ENCODE measurements around the gene PRDM15.

The PRDM15 gene

DNA sequence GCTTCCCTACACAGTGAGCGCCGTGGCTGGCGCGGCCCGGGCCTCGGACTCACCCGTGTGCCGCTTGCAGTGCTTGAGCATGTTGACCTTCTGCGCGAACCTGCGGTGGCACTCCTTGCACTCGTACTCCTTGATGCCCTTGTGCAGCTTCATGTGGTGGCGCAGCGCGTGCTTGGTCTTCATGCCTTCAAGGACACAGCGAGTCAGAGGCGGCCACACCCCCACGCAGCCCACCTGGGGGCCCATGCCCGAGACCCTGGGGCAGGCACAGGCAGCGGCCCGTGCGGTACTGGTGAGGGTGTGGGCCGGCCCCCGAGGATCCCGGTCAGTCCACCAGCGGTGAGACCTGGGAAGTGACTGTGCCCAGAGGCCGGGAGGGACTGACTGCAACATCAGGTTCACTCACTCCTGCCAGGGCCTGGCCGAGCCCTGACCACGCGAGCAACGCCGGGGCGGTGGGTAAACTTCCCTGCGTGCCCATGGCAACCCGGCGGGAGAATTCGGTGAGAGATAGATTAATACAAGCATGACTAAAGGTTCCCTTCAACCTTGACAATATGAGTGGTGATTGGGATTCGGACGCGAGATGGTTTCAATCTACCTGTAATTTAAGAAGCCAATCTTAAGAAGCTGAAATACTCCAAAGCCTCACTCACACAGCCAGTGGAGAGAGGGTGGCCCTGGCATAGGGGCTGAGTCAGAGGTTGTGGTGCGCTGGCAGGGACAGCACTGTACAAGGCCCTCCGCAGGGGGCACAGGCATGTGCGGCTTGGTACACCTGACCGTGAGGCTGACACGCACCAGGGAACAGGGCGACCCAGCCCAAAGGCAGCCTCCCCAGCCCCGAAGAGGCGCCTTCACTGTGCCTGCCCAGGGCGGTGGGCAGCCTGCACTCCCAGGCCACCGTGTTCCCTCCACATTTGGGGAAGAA is 63.2 kb downstream of the PRDM15 start:
- DNase-seq (ENCODE audit: low read depth), result no peak
- H3K4me3 ChIP-seq (ENCODE audit: control insufficient read depth, low read depth, low read length), result no peak overlapping the region
- TF ChIP-seq, protein P1, sequence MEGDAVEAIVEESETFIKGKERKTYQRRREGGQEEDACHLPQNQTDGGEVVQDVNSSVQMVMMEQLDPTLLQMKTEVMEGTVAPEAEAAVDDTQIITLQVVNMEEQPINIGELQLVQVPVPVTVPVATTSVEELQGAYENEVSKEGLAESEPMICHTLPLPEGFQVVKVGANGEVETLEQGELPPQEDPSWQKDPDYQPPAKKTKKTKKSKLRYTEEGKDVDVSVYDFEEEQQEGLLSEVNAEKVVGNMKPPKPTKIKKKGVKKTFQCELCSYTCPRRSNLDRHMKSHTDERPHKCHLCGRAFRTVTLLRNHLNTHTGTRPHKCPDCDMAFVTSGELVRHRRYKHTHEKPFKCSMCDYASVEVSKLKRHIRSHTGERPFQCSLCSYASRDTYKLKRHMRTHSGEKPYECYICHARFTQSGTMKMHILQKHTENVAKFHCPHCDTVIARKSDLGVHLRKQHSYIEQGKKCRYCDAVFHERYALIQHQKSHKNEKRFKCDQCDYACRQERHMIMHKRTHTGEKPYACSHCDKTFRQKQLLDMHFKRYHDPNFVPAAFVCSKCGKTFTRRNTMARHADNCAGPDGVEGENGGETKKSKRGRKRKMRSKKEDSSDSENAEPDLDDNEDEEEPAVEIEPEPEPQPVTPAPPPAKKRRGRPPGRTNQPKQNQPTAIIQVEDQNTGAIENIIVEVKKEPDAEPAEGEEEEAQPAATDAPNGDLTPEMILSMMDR (IDR thresholded peaks at IDR 0.05; ENCODE audit: control insufficient read depth, insufficient read depth, low read depth, low read length, missing control alignments), result no peak

DNA sequence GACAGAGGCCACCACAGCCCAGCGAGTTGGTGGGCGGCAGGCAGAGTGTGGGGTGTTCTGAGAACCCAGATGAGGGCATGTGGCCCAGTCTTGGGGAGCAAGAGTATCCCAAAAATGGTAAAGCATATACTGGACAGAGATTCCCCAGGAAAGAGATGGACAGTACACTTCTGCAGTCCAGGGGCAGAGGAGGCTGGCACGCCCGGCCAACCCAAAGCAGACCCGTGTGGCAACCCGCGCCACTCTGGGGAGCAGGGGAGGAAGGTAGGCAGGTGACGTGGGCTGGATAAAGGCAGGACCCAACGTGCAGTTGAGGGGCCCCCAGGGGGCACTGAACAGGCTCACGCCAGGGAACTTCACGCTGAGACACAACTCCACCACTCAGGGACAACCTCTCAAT is 65.9 kb downstream of the PRDM15 start:
- no peak overlapping the region for H3K4me3 ChIP-seq (ENCODE audit: control insufficient read depth, low read depth, low read length)
- TF ChIP-seq, protein P1 (IDR thresholded peaks at IDR 0.05; ENCODE audit: control insufficient read depth, insufficient read depth, low read depth, low read length, missing control alignments), result no peak
- DNase-seq (ENCODE audit: low read depth), result no peak

DNA sequence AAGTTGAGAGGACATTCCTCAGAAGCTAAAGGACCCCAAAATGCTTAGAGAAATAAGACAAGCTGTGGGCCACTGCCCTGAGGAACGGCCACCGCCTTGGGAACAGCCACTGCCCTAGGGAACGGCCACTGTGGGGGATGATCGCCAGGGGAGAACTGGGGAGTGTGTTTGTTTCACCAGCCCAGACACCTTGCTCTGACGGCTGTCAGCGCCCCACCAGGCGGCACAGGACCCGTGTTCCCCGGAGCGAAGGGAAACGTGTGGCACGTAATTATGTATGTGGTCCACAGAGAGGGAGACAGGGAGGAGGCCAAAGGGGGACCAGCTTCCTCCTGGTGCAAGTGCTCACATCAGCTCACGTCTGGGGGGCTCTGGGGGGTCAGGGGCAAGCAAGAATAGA is 66.5 kb downstream of the PRDM15 start:
- H3K4me3 ChIP-seq (ENCODE audit: control insufficient read depth, low read depth, low read length), result no peak overlapping the region
- TF ChIP-seq, protein P1 (IDR thresholded peaks at IDR 0.05; ENCODE audit: control insufficient read depth, insufficient read depth, low read depth, low read length, missing control alignments), result no peak
- no peak for DNase-seq (ENCODE audit: low read depth)

DNA sequence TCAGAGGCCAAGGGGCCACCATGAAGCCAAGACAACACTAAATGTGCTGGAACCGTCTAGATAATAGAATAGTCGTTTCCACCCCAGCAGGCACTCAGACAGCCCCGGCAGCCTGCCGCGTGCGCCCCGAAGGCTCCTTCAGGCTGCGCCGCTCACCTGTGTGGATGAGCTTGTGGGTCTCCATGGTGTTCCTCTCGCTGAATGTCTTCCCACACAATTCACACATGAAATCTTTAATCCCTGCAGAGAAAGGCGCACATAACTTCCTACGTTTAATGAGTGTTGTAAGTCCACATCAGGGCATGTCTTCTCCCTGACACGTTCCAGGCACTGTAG is 68.6 kb downstream of the PRDM15 start:
- H3K4me3 ChIP-seq (ENCODE audit: control insufficient read depth, low read depth, low read length), result no peak overlapping the region
- TF ChIP-seq, protein P1 (IDR thresholded peaks at IDR 0.05; ENCODE audit: control insufficient read depth, insufficient read depth, low read depth, low read length, missing control alignments), result no peak
- DNase-seq (ENCODE audit: low read depth), result no peak

DNA sequence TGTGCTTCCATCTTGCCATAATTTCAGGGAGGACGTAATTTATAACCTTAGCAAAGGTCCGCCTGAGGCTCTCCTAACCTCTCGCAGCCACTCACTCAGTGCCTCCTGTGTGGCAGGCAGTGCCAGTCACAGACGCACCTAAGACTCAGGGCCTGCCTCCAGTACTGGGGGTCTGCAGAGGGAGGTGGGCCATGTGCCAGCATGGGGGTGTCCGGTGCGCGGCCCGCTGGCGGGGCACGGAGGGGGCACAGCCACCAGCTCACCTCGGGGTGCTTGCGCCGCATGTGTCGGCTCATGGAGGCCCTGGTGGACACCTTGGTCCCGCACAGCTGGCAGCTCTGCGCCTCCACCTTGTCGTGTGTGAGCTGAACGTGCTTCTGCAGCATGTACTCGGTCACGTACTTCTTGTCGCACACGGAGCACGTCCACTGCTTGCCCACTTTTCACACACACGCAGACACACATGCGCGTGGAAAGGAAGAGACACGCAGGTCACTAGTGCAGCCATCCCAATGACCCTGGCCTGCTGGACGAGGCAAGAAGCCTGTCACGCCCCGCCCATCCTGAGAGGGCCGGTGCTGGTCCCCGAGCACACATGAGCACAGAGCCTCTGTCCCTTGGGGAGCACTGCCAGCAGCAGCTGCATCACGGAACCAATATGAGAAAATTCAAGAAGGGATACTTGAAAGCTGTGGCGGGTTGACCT is 69.1 kb downstream of the PRDM15 start:
- no peak for DNase-seq (ENCODE audit: low read depth)
- H3K4me3 ChIP-seq (ENCODE audit: control insufficient read depth, low read depth, low read length), result no peak overlapping the region
- TF ChIP-seq, protein P1 (IDR thresholded peaks at IDR 0.05; ENCODE audit: control insufficient read depth, insufficient read depth, low read depth, low read length, missing control alignments), result no peak

DNA sequence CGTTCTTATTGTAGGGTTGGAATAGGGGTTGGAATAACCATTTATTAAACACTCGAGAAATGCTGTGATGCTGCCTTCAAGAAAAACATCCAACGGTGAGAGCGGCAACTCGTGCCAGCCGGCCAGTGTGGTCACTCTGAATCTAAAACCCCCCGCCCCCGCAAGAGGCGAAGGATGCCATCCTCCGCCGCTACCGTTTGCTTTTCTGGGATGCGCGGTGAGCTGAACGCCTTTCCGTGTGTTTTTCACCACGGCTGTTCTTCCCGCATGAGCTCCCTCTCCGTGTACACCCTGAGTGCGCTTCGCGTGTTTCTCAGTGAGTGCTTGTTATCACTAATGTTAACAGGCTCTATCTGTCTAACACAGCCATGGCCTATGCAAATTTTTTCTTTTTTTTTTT is 70.3 kb downstream of the PRDM15 start:
- TF ChIP-seq, protein P1 (IDR thresholded peaks at IDR 0.05; ENCODE audit: control insufficient read depth, insufficient read depth, low read depth, low read length, missing control alignments), result no peak
- no peak for DNase-seq (ENCODE audit: low read depth)
- no peak overlapping the region for H3K4me3 ChIP-seq (ENCODE audit: control insufficient read depth, low read depth, low read length)
